ENCODE data around the gene LRRN2.

LRRN2 gene

GRCh38 chr1:204602871-204603542 lies 82.5 kb downstream of the LRRN2 start:
- DNase-seq (ENCODE audit: low read depth, low spot score) = no peak

- DNase-seq (ENCODE audit: low read depth, low spot score) = peak; percentile 85
These were observed 83.4 kb downstream of the LRRN2 start for GRCh38 chr1:204602111-204602579.

GRCh38 chr1:204600968-204601367 lies 84.6 kb downstream of the LRRN2 start:
- DNase-seq (ENCODE audit: low read depth, low spot score) = no peak

DNA sequence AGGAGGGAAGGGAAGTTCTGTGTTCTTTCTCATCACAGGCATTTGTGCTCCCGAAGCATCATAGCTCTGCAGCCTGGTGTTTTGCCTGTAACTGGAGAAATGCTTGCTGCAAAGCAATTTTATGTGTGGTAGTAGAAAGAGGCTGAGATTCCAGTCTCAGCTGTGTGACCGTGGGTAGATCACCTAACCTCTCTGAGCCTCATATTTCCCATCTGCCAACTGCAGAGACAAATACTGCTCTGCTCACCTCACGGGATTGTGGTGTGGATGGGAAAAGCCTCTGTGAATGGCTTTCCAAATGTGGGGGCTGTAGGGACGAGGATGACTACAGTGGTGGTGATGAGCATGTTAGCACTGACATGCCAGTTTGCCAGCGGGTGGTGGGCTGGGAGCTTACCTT lies 85.3 kb downstream of the LRRN2 start:
- no peak for DNase-seq (ENCODE audit: low read depth, low spot score)

DNA sequence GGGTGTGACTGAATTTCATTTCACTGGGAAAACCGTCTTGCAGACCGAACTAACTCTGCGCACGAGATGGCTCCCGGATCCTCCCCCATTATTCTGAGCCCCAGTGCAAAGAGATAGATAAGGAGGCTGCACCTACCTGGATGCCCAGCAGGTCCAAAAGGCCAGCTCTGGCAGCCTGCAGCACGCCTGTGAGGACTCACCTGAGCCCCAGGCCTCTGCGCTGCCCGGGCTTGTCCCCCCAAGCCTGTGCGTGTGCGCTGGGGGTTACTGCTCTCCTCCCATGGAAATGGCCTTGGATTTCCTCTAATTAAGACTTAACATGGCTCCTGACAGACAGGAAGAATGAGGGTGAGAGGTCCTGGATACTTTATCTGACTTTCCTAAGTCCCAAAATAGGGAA lies 85.9 kb downstream of the LRRN2 start:
- no peak for DNase-seq (ENCODE audit: low read depth, low spot score)

- no peak for DNase-seq (ENCODE audit: low read depth, low spot score)
These were observed 86.4 kb downstream of the LRRN2 start for GRCh38 chr1:204599098-204599497.

GRCh38 chr1:204598319-204598969 lies 87.1 kb downstream of the LRRN2 start:
- DNase-seq (ENCODE audit: low read depth, low spot score) = no peak

- no peak for DNase-seq (ENCODE audit: low read depth, low spot score)
These were observed 93.1 kb downstream of the LRRN2 start for GRCh38 chr1:204592246-204592948.

GRCh38 chr1:204591473-204592090 lies 94.0 kb downstream of the LRRN2 start:
- DNase-seq (ENCODE audit: low read depth, low spot score) = no peak

GRCh38 chr1:204589409-204590038 lies 96.0 kb downstream of the LRRN2 start:
- DNase-seq (ENCODE audit: low read depth, low spot score) = no peak

DNA sequence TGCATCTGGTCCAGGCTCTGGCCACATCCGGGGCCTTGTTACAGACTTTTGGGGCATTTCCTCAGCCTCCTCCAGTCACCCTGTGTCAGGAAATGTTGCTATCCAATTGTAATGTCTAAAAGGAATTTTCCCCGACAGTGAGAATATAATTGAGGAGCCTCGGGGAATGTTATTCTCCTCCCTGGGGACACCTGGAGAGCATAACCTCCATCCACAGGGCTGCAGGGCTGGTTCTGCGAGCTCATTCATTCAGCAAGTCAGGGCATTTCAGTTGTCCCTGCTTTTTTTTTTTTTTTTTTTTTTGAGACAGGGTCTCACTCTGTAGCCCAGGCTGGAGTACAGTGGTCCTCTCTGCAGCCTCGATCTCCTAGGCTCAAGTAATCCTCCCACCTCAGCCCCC lies 96.7 kb downstream of the LRRN2 start:
- no peak for DNase-seq (ENCODE audit: low read depth, low spot score)

GRCh38 chr1:204587621-204588020 lies 97.9 kb downstream of the LRRN2 start:
- no peak for DNase-seq (ENCODE audit: low read depth, low spot score)

DNA sequence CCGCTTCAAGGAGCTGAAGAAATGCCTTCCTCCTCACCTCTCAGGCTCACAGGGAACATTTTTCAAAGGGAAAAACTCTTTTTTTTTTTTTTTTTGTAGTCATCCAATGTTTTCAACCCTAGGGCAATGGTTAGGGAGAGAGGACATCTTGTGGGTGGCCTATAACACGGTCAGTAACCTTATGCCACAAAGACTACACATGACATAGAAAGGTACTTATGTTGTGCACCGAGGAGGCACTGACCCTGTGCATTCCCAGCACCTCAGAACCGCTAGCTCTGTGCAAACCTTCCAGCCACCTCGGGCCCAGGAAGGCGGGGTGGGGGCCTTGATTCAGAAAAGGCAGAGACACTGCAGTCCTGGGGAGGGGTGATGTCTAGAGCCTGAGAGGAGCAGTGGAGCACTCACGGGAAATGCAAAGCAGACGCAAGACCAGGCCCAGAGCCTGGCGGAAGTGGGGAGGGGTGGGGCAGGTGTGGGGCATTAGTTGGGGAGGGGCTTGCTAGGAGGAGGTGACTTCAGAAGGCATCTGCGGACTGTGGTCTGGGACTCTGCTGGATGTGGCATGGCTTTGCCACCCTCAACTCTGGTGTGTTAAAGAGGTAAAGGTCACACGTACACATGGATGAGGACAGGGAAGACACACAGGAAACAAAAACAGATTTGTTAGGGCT lies 100.7 kb downstream of the LRRN2 start:
- no peak for DNase-seq (ENCODE audit: low read depth, low spot score)

DNA sequence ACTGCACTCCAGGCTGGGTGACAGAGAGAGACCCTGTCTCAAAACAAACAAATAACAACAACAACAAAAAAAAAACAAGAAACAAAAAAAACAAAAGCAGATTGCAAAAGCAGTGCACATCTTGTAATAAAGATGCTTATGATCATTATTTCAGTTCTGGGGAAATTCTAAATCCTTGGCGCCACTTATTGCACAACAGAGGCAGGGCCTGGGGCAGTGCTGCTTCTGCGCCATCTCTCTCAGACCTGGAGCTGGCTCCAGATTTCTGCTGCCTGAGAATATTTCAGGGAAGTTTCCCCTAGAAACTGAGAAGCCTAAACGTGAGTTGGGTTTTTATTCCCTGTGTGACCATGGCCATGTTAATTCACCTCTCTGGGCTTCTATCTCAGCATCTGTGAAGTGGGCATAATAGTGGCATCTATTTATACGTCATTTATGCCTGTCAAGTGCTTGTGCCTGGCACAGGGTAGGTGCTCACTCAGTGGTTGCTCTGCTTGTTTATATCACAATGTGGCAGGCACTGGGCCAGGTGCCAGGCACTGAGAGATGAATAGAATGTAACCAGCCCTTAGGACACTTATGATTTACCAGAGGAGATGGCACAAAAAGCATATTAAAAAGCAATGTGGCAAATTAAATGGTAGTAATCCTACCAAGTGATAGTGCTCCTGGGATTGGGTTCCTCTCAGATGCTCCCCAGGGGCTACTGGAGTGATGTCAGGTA lies 101.5 kb downstream of the LRRN2 start:
- DNase-seq (ENCODE audit: low read depth, low spot score) = no peak

- no peak for DNase-seq (ENCODE audit: low read depth, low spot score)
These were observed 103.8 kb downstream of the LRRN2 start for GRCh38 chr1:204581759-204582158.

- DNase-seq (ENCODE audit: low read depth, low spot score) = no peak
These were observed 104.7 kb downstream of the LRRN2 start for GRCh38 chr1:204580862-204581261.

DNA sequence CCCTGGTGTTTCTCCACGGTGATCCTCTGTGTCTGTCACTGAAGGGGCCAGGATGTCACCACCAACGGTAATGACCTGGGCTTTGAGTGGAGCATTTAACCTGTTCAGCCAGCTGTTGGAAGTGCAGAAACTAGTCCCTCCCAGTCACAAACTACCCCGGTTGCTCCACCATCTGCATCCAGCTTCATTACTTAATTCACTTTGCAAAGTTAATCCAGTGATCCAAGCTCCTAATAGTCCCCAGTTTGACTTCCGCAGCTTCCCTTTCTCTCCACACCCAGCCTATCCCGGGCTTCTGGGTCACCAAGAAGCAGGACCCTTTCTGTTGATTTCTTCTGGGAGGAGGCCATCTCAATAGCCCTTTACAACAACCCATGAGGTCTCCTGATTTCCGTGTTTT lies 105.9 kb downstream of the LRRN2 start:
- DNase-seq (ENCODE audit: low read depth, low spot score) = no peak

DNA sequence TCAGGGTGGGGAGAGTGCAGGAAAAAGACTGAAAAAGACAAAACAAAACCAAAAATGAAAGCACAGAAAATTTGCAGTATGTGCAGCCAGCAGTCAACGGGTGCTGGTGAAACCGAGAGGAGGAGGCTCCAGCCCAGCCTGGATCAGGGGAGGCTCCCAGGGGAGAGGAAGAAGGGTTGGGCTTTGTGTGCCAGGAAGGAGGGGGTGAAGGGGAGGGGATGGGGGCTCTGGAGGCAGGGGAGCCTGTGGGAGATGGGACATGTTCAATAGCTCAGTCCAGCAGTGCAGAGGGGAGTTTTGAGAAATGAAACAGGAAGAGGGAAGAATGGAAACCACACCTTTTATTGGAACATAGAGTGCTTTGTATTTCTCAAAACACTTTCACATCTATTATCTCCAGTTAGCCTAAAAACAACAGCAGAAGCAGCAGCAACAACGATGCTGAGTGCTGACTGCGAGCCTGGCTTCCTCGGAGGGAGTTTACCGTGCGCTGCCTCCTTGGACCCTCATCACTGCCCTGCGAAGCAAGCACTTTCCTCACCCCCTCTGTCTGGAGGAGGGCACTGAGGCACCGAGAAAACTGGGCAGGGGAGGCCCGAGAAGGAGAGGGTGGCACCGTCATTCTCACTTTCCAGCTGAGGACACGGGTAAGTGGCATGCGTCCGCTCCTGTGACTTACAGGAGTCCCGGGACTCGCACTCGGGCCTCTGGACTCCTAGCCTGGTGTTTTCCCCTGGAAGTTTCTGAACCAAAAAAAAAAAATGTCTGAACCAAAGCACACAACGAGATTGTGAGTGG lies 106.5 kb downstream of the LRRN2 start:
- no peak for DNase-seq (ENCODE audit: low read depth, low spot score)

GRCh38 chr1:204577794-204578478 lies 107.6 kb downstream of the LRRN2 start:
- DNase-seq (ENCODE audit: low read depth, low spot score) = no peak

Data from ELF-1 (cell line).